Colonic mucosa (tissue), 4 donors: ENCODE measurements around the gene PDE7B. TPM values are rescaled to one million over a fixed set of nuclear protein-coding genes. Genes with fewer than 3 reads are reported as not detected.
A peak's percentile ranks its signal among the peaks of the same experiment; 100 is the strongest.

Experiments
- DNase-seq: peaks from one replicate; pipeline ENCODE4 v3.0.0-alpha.2; 2020
- H3K27ac ChIP-seq: fragments of 200-600 bp; one replicate; pipeline ENCODE4 v1.8.0; 2021
- H3K27me3 ChIP-seq: fragments of 200-600 bp; one replicate; pipeline ENCODE4 v1.8.0; 2021
- H3K36me3 ChIP-seq: fragments of 200-600 bp; one replicate; pipeline ENCODE4 v1.8.0; 2021
- H3K4me1 ChIP-seq: fragments of 200-600 bp; one replicate; pipeline ENCODE4 v1.8.0; 2021; ENCODE audit warnings: mild to moderate bottlenecking
- H3K4me3 ChIP-seq: fragments of 200-600 bp; one replicate; pipeline ENCODE4 v1.8.0; 2021
- H3K9ac ChIP-seq, 2 donors: one replicate each; pipeline ENCODE4 v1.7.0; 2013; ENCODE audit warnings: control low read depth in 2 of 2, low read depth in 2 of 2, low read length in 2 of 2
- H3K9me3 ChIP-seq: fragments of 200-600 bp; one replicate; pipeline ENCODE4 v1.8.0; 2021
- intact Hi-C: fragments of 100-400 bp; cut with DNase I; formaldehyde crosslinking; loops from one replicate; pipeline ENCODE4 v1.14.1; 2022
- total RNA-seq, 2 donors: library from RNA; stranded (reverse); fragmentation: NEBNext Ultra II Directional in 1 of 2; extraction: Animal tissue kit (Norgen Biotek cat#: 25700) in 1 of 2; gene quantifications; one replicate each; pipeline ENCODE4 v1.2.1, GENCODE V29; 2021
- TF ChIP-seq, protein P1 (sequence below): fragments of 200-600 bp; IDR thresholded peaks from one replicate; pipeline ENCODE4 v1.8.0; 2022; ENCODE audit warnings: antibody characterized with exemption, mild to moderate bottlenecking
- donor health status: healthy.
- donor health status: DM: no; HTN: no; CAD: no.
- donor health status: DM: no; HTN: no; CAD: no.

Gene PDE7B
- total RNA-seq, 2 donors from 2014 or later: 1.0 to 1.4 TPM

GRCh38 chr6:135906972-135907465 lies 55.5 kb downstream of the PDE7B start:
- TF ChIP-seq, protein P1, sequence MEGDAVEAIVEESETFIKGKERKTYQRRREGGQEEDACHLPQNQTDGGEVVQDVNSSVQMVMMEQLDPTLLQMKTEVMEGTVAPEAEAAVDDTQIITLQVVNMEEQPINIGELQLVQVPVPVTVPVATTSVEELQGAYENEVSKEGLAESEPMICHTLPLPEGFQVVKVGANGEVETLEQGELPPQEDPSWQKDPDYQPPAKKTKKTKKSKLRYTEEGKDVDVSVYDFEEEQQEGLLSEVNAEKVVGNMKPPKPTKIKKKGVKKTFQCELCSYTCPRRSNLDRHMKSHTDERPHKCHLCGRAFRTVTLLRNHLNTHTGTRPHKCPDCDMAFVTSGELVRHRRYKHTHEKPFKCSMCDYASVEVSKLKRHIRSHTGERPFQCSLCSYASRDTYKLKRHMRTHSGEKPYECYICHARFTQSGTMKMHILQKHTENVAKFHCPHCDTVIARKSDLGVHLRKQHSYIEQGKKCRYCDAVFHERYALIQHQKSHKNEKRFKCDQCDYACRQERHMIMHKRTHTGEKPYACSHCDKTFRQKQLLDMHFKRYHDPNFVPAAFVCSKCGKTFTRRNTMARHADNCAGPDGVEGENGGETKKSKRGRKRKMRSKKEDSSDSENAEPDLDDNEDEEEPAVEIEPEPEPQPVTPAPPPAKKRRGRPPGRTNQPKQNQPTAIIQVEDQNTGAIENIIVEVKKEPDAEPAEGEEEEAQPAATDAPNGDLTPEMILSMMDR: no peak
- Histone ChIP-seq H3K9me3 (no peaks in the 10 kb centered on the region), H3K27me3 (no peaks in the 10 kb centered on the region), H3K4me1 (no peaks in the 10 kb centered on the region), H3K36me3 (no peaks in the 10 kb centered on the region), H3K9ac (no peak overlapping the region), H3K27ac (no peak overlapping the region), H3K4me3 (no peak overlapping the region)
- no peak for DNase-seq
- intact Hi-C loops: loop anchor here (5.0 to 10.0 kb wide), 2 partner anchors 372 to 455 kb away; no protein-coding TSS in a partner anchor

GRCh38 chr6:135909737-135910387 lies 58.4 kb downstream of the PDE7B start:
- H3K36me3 ChIP-seq: no peaks in the 10 kb centered on the region
- no peak overlapping the region for H3K4me3 ChIP-seq
- H3K27me3 ChIP-seq: no peaks in the 10 kb centered on the region
- H3K9ac ChIP-seq: no peak overlapping the region
- TF ChIP-seq, protein P1: peak; percentile 53
- DNase-seq: peak; percentile 69
- H3K4me1 ChIP-seq: no peaks in the 10 kb centered on the region
- intact Hi-C loops: loop anchor here (5.0 to 10.0 kb wide), 2 partner anchors 375 to 458 kb away; no protein-coding TSS in a partner anchor
- H3K27ac ChIP-seq: no peak overlapping the region
- H3K9me3 ChIP-seq: no peaks in the 10 kb centered on the region

DNA sequence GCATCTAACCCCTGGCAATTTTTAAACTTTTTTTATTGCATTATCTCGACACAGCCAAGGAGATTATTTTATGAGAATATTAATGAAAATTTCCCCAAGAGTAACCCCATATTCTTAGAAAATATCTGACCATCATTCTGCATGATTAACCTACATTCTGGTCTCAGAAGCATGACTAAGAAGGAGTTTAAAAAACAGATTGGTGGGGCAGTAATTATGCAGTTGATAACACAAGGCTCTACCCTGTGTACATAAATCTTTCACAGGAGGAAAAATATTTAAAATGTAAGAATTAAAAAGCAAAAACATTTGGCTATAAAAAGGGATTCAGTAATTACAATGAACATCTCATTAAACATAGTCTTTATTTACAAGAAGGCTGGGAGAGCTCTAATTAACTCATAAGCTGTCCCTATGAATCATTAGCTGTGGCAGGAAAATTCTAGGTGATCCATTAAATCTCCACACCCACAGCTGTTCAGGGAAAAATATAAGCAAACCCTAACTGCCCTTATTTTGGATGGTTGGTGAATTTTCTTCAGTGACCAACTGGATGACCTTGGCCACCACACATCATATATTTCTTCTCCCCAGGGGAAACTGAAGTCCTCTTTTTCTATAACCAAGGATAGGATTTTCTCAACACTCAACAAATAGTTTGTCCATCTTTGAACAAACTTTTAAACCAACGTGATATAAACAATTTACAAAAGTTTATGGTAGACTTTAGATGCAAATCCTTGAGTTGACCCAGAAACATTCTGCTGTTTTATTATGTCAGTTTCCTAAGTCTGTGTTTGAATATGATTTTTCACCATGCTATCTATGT lies 59.5 kb downstream of the PDE7B start:
- Histone ChIP-seq H3K4me1 (no peaks in the 10 kb centered on the region), H3K27me3 (no peaks in the 10 kb centered on the region), H3K4me3 (no peak overlapping the region), H3K9ac (no peak overlapping the region), H3K9me3 (no peaks in the 10 kb centered on the region), H3K36me3 (no peaks in the 10 kb centered on the region), H3K27ac (no peak overlapping the region)
- intact Hi-C loops: no loop called here
- TF ChIP-seq, protein P1: no peak
- no peak for DNase-seq

DNA sequence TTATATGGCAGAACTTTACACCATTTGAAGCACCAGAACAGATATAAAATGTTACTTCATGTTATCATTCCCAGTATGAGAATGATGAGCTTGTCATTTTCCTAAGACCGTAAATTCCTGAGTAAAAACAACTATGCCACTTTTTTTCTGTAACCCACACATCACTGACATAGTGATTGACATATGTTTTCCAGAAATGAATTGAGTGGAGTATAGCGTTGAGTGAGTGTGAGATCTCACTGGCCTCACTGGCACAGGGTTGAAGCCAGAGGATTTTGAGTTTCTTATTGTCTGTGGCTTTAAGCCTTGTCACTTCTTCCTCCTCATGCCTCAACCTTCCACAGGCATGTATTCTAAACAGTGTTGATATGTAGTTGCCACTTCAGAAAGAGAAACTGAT lies 62.3 kb downstream of the PDE7B start:
- H3K27ac ChIP-seq: no peak overlapping the region
- H3K4me3 ChIP-seq: no peak overlapping the region
- no peaks in the 10 kb centered on the region for H3K36me3 ChIP-seq
- no peak overlapping the region for H3K9ac ChIP-seq
- H3K9me3 ChIP-seq: no peaks in the 10 kb centered on the region
- H3K4me1 ChIP-seq: no peaks in the 10 kb centered on the region
- no peaks in the 10 kb centered on the region for H3K27me3 ChIP-seq
- TF ChIP-seq, protein P1: no peak
- intact Hi-C loops: no loop called here
- no peak for DNase-seq

DNA sequence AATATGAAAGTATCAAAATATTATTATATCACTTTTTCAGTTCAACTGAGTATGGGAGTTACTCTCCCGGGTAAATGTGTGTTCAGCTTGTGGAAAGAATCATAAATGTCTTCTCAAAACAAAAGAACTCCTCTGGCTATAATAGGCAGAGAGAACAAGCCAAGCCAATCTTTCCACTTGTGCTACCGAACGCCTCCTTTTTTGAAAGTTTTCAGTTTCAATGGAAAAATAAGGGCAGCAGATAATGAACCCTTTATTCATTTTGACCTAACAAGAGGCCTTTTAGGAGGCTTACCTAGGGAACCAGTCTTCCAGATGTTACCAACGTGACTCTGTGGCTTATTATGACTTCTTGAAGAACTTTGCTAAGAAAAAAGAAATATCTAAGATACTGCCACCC lies 67.5 kb downstream of the PDE7B start:
- DNase-seq: no peak
- H3K9me3 ChIP-seq: no peaks in the 10 kb centered on the region
- no peaks in the 10 kb centered on the region for H3K27me3 ChIP-seq
- H3K27ac ChIP-seq: no peak overlapping the region
- H3K4me1 ChIP-seq: no peaks in the 10 kb centered on the region
- H3K4me3 ChIP-seq: no peak overlapping the region
- intact Hi-C loops: no loop called here
- no peak overlapping the region for H3K9ac ChIP-seq
- TF ChIP-seq, protein P1: no peak
- H3K36me3 ChIP-seq: no peaks in the 10 kb centered on the region
